DMS 273 treated with DMSO at 0.1 percent for 48 hours (cell line): ENCODE data around the gene ECT2L.

Source experiments
- DNase-seq: peaks from one replicate; lab custom pipeline; 2025; lab: John Stamatoyannopoulos, UW

Gene ECT2L

DNA sequence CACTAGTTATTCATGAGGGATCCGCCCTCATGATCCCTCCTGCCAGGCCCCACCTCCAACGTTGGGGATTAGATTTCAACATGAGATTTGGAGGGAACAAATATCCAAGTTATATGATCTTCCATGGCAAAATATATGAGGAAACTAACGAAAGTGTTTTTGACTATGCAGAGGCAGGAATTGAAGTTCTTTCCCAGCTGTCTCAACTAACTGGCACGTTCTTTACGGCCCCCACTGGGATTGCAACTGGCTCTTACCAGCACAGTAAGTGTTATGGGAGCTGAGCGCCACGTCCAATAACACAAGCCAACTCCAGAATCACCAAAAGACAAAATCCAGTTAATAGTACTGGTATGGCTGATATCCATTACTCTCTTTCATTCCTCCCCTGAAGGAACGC, 66.6 kb downstream of the ECT2L start:
- DNase-seq: no peak

DNA sequence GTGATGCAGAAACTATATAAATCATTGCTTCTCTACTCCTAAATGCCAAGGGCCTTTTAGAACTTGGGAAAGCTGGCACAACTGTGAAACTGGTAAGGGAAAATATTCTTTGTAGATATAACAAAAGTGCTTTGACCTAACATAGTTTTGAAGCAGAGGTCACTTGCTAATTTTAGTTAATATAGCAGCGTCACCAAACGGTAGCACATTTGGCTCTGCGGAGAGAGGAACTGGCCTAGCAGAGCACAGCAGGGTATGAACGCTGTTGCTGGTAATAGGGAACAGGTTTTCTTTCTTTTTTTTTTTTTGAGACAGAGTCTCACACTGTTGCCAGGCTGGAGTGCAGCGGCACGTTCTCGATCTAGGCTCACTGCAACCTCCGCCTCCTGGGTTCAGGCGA, 67.4 kb downstream of the ECT2L start:
- DNase-seq: no peak

DNA sequence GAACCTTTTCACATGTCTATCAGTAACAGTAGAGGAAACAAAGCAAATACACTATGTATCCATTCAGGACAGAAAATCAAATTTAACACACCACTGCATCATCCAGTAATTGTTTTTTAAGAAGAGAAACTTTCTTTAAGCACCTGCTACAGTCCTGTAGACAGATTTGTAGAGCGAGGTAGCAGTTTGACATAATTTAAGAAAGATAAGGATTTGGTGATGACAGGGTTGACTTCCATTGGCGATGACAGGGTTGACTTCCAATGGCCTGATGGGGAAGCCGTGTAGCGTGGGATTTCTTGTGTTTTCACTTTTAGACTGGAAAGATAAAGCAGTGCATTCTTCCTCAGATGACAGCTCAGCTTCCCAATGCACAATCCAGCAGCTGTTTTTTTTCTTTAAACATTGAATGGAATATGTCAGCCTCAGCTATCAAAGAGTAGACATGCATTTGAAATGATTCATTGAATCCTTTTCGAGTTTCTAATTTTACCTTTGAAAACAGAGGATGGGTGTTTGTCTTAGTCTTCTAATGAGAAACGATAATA, 68.5 kb downstream of the ECT2L start:
- DNase-seq: no peak

DNA sequence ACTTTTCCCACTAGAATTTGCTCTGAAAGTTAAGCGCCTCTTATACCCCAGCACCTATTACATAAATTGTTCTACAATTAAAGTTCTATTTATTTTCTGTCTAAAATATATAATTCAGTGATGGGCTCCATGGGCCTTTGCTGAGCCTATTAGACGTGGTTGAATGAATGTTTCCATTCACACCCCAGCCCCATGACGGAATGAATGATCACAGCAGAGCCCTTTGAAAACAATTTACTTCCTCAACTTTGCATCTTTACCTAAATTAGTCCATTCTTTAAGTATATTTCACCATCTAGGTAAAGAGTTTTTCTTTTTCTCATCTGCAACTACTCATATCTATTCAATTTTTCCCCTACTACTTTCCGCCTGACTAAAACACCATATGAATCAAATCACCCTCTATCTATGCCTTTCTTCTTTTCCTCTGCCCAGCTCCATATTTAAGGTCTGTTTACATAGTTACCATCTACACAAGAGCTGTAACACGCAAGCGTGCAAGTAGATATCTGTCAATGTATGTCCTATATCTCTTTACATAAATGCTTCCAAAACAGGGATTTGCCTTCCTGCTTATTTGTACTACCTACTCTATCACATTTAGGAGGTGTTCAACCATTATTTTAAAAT, 69.7 kb downstream of the ECT2L start:
- no peak for DNase-seq

DNA sequence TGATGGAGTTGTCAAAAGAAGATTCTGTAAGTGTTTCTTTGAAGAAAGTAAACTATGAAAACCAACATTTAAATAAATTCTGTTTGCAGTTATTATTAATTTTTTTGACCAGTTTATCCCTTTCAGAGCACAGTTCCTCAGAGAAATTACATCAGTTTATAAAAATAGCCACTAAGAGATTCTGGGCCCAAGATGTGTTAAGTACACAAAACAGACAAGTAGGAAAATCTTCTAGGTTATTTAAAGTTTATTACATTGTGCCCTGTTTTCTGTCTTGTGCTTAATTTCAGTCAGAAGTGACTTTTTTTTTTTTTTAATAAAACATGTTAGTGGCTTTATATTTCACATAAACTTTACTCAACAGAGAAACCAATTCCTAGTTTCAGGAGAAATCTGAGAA, 72.3 kb downstream of the ECT2L start:
- DNase-seq: no peak

DNA sequence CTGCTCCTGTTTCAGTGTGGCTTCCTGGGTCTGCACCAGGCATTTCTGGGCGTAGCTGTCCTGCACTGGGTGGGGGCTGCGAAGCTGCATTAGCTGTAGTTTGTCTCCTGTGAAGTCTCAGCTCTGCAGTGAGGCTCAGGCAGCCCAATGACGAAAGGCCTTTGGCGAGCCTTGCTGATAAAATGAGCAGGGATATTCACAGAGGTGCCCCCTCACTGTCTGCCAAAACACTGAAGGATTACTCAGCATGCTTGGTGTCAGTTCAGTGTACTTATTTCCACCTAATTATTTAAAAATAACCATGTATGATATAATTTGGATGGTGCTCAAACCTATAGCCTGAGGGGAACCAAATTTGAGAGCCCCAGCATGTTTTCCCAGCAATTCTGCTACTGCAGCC, 73.5 kb downstream of the ECT2L start:
- no peak for DNase-seq

DNA sequence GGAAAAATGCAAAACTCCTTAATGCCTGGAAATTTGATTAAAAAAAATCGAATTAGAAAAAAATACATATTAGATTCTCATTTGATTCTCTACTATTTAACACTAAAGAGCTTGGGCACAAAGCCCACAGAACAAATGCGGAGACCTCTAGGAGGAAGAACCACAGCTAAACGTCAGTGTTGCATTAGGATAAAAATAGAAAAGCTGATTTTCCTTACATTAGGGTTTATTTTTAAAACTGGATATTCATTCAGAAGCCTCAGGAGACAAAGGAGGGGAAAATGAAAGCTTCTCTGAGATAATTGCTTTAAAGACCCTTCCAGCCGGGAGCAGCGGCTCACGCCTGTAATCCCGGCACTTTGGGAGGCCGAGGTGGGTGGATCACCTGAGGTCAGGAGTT, 77.3 kb downstream of the ECT2L start:
- DNase-seq: no peak

DNA sequence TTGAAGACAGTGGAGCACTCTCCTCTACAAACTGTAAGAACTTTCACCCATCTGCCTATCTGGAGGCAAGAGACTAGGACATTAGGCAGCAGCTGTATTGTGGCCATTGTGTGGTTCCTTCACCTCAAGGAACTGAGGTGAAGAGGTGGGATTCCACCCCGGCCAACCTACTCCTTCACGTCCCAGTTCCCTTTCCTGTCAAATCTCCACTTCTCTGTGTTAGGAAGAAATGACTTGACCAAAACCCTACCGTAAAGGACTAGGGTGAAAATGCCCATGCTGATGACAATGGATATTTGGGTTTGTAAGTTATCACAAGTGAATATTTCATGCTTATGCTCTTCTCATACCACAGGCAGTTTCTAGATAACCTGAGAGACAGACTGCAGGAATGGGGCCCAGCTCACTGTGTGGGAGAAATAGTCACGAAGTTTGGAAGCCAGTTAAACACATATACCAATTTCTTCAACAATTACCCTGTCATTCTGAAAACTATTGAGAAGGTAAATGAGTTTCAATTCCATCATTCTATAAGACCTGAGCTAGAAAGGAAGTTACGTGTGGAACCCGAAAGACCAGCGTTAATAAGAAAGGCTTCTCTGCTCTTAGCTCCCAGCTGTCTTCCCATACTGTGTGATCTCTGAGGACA, 86.6 kb downstream of the ECT2L start:
- DNase-seq: no peak

DNA sequence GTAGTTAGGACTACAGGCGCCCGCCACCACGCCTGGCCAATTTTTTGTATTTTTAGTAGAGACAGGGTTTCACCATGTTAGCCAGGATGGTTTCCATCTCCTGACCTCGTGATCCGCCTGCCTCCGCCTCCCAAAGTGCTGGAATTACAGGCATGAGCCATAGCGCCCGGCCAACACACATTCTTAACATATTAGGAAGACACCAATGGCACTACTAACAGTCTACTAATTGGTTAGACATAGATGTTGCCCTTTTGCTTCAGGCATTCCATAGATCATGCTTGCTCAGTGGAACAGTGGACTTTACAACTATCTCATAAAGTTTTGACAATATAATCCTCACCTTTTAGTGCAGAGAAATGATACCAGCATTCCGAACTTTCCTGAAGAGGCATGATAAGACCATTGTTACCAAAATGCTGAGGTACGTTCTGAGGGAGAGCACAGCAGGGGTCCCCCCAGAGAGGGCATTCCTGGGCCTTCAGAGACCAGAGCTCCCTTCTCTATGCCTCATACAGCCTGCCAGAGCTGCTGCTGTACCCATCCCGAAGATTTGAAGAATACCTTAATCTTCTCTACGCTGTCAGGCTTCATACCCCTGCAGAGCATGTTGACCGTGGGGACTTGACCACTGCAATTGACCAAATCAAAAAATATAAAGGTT, 89.4 kb downstream of the ECT2L start:
- no peak for DNase-seq

DNA sequence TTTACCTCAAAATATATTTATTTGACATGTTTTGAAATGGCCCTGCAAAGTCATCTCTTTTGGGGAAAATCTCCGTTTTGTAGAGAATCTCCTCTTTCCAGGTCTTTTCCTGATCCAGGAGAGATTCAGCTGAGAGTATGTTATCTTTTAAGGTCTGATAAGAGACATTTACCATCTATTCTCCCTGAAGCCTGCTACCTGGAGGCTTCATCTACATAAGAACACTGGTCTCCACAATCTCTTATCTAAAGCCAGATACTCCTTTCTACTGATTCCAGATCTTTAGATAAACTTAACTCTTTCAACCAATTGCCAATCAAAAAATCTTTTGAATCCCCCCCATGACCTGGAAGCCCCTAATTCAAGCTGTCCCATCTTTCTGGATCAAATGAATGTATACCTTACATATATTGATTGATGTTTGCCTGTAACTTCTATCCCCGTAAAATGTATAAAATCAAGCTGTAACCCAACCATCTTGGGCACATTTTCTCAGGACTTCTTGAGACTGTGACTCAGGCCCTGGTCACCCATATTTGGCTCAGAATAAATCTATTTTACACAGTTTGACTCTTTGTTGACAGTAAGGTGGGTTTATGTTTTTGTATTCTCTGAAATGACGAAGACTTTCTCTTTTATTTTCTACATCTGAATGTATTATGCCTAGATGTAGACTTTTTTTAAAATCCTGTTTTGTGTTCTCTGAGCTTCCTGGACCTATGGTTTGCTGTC, 95.5 kb downstream of the ECT2L start:
- no peak for DNase-seq

DNA sequence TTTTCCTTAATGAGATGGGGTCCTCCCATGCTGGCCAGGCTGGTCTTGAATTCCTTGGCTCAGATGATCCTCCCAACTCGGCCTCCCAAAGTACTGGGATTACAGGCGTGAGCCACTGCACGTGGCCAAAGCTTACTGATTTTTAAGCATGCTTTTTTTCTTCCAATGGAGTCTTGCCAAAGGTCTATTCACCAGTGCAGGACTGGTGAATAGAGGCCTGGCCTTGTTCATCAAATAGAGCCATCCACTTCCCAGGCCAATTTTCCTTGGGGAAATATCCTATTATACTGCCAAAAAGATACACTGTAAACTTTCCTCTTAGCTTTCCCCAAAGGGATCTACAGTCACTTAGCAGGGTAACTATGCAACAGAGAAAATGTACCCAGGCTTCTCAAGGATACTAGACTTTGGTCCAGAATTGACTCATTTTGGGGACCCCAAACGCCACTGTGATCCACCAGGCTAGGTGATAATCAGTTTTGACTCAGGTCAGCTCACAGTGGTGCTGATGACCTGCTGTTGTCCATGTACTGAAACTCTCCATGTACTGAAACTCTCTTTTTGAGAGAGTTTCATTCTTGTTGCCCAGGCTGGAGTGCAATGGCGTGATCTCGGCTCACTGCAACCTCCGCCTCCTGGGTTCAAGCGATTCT, 100.3 kb downstream of the ECT2L start:
- no peak for DNase-seq

DNA sequence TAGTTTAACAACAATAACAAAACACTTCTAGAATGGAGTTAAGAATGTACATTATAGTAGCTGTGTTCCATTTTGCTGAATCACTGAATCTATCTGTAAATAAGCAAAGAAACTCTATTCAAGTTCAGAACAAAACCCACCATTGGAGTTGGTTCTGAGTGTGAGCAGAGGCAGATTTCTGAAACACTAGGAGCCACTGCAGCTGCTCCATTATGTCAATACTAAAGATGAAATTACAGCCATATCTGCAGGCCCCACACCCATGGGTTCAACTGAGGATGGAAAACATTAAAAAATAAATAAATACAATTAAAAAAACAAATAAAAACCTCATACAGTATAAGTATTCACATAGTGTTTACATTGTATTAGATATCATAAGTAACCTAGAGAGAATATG, 101.1 kb downstream of the ECT2L start:
- no peak for DNase-seq

DNA sequence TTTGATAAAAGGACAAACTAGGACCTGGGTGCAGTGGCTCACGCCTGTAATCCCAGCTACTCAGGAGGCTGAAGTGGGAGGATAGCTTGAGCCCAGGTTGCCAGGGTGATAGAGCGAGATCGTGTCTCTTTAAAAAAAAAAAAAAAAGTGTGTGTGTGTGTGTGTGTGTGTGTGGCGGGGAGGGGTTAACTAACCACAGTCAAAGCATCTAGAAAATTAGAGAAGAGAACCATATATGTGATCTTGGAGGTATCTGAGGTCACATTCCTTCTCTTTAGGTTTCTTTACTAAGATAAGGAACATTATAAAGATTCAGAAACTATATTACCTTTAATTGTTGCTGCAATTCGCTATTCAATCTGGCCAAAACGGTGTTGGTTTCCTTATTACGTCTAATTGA, 111.3 kb downstream of the ECT2L start:
- no peak for DNase-seq

DNA sequence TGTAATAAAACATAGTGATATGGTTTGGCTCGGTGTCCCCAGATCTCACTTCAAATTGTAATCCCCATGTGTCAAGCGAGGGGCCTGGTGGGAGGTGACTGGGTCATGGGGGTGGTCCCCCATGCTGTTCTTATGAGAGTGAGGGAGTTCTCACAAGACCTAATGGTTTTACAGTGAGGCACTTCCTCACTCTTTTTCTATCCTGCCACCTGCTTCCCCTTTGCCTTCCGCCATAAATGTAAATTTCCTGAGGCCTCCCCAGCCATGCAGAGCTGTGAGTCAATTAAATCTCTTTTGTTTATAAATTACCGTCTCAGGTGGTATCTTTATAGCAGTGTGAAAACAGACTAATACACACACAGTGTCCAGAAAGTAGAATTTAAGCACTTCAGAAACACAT, 113.6 kb downstream of the ECT2L start:
- DNase-seq: no peak

DNA sequence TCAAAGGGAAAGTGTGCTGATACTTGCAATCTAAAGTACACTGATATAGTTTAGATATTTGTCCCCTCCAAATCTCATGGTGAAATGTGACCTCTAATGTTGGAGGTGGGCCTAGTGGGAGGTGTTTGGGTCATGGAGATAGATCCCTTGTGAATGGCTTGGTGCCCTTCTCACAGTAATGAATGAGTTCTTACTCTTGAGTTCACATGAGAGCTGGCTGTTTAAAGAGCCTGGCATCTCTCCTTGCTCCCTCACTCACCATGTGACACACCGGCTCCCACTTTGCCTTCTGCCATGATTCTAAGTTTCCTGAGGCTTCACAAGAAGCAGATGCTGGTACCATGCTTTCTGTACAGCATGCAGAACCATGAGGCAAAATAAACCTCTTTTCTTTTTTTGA, 114.1 kb downstream of the ECT2L start:
- DNase-seq: no peak

DNA sequence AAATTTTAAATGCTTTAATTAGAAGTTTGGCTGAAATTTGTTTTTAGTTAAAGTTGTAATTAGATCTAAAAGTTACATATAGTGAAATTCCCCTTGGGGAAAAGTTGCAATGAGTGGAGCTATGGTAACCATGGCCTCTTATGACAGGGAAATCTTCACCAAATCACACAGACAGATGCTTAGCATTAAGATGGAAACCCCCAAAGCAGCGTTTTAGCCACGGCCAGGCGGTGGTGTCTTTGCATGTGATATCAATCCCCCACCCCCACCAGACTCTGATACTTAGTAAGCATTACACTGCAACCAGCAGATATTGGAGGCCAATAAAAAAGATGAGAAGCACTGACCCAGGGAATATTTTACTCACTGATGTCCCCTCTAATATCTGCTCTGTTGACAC, 116.4 kb downstream of the ECT2L start:
- DNase-seq: no peak

DNA sequence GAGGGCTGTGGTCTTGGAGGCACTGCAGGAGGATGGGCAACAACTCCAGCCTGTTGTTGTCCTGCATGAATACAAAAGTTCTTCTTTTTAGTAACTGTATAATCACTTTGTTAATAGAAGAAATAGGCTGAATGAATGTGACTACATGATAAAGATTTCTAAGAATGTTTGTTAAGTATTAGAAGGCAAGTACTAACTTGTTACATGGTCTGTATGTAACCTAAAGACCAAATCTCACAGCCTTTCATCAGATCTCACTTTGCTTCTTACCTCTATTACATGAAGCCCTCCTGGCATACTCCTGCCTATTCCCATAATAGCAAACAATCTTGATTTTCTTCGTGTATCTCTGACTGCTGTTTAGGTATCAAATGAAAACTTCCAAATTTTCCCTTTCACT, 118.8 kb downstream of the ECT2L start:
- DNase-seq: no peak

DNA sequence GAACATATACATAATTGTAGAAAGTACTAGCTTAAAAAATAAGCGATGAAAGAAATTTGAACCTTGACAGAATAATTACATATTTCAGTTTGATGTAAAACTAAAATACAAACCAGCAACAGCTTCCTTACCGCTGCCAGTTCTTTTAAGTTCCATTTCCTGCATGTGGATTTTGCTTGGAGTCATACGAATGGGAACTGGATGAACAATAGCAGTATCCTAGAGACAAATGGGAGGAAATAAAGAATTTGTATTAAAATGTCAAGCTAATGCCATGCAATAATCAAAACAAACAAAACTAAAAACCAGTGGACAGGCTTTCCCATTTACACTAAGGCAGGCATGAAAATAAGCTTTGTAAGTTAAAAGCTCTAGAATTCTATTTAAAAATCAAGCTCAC, 125.0 kb downstream of the ECT2L start:
- DNase-seq: no peak

DNA sequence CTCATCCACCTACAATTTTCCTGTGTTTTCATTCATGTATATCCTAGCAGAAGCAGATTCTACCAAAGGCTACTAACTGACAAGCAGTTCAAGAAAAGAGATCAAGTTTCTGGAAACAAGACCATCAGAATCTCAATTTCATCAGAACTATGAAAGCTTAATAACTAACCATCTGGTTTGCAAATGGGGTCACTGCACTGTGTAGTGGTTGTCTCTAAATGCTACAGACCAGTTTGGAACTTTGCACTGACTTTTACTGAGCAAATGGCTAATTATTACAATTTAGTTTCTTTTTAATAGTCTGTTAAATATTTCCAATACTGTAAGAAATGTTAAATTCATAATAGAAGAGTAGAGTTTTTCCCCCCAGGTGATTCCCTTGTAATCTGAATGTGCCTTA, 127.7 kb downstream of the ECT2L start:
- DNase-seq: peak; percentile 14

DNA sequence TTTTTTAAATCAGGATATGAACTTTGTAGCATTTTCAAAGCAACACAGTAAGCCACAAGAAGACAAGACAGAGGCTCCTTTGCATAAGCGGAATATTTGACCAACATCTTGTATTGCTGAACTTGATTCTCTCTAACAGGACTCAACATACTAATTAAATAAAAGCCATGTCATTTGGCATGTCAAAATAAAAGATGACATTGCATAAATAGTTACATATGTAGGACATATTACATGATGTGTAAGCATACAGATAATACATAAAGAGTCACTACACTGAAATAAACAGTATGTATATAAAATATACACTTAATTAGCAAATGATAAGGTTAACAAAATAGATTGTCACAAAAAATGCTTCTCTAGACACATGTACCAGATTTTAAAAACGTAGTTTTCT, 129.9 kb downstream of the ECT2L start:
- no peak for DNase-seq

DNA sequence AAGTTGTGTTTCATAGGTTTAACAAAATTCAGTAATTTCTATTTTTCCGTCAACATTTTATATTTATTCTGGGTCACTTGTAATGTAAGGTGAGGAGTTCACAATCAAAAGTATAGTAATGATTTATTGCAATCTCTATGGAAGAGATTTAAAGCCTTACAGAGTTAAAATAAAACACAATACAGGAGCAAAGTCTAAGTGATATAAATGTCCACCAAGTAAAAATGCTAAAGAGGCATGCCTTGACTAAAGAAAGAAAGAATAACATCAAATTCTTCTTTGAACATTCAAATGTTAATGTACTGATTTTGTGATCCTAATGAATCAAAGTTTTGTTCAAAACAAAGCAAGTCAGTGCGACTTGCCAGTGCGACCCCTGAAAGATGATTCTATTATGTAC, 130.7 kb downstream of the ECT2L start:
- DNase-seq: no peak

DNA sequence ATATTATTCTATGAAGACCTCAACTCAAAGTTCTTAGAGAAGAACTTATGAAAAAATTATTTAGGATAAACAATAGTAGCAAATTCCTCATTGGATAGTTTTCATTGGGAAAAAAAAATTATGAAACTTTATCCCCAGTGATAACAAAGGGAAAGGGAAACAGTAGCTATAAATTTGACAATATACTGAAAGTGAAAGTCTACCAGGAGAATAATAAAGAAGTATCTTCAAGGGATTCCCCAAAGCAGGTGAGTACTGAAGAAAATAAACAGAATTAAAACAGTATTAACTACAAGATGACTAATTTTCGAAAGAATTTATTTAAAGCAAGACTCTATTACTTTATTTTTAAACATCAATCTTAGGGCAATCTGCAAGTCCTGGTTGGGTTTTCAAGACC, 135.8 kb downstream of the ECT2L start:
- no peak for DNase-seq
